HEK293 (cell line): ENCODE data around the gene UBE2D2.

Experiments
- CTCF ChIP-seq: fragments of 450-650 bp; formaldehyde crosslinking; IDR thresholded peaks from 2 replicates; pipeline ENCODE4 v1.5.1; 2016; ENCODE audit warnings: missing biosample characterization, missing genetic modification characterization
- ZBTB7A ChIP-seq: fragments of 450-650 bp; formaldehyde crosslinking; IDR thresholded peaks from 2 replicates; pipeline ENCODE4 v1.5.1; 2016; ENCODE audit warnings: low read depth, missing biosample characterization, missing genetic modification characterization
- ZNF202 ChIP-seq: fragments of 450-650 bp; formaldehyde crosslinking; IDR thresholded peaks from 2 replicates; pipeline ENCODE4 v1.5.1; 2016; ENCODE audit warnings: missing biosample characterization, missing genetic modification characterization, borderline replicate concordance
- ZNF280D ChIP-seq: fragments of 450-650 bp; formaldehyde crosslinking; IDR thresholded peaks from 2 replicates; pipeline ENCODE4 v1.5.1; 2016; ENCODE audit warnings: missing biosample characterization, missing genetic modification characterization
- ZNF37A ChIP-seq: fragments of 450-650 bp; IDR thresholded peaks from 2 replicates; pipeline ENCODE4 v1.5.1; 2018; ENCODE audit warnings: missing biosample characterization, missing genetic modification characterization

- no peak for TF ChIP-seq ZNF37A (tag by site-specific recombination)
- no peak for TF ChIP-seq CTCF (tag by site-specific recombination)
- TF ChIP-seq ZNF202 (tag by site-specific recombination): no peak
- TF ChIP-seq ZBTB7A (tag by site-specific recombination): no peak
- TF ChIP-seq ZNF280D: no peak
Measured at GRCh38 chr5:139676406-139676805, 115.3 kb downstream of the UBE2D2 start.
